HG03135 (cell line): ENCODE data around the gene CNP.

ENCODE experiments used
- ATAC-seq: cut with Tn5 transposase; IDR thresholded peaks from one replicate; pipeline ENCODE4 v1.9.1; 2021; ENCODE audit warnings: mild to moderate bottlenecking, moderate library complexity; ENCODE audit not compliant: unreplicated experiment

CNP gene

DNA sequence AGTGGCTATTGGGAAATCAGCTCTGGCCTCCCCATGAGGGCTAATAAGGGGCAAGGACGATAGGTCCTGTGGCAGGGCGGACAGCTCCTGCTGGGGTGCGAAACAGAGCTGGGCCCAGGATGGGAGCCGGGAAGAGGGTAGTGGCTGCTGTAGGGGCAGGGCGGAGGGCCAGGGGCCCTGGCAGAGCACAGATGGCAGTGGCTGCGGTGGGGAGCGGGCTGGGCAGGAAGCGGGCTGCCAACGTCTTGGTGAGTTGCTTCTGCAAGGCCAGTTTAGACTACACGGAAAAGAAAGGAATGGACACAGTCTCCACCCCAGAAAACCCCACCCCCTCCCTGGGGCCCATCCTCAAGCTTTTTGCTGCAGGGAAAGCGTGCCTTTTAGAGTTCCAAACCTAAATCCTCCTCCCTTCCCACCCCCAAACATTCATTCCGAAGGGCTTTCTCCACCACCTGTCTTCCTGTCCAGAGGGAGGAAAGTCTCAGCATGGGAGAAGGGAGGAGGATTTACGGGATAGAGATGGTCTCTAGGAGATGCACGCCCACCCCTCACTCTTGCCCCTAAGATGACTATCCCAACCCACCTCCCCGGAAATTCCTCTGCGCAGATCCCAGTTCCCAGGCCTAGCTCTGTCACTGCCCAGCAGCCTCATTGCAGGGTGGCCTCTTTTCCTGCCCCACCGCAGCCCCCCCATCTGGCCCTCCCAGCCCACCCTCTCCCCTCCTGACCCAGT, 60.4 kb downstream of the CNP start:
- ATAC-seq, result no peak
